HepG2 (cell line): ENCODE results near the gene TTC22.

Source experiments
- AKAP8 ChIP-seq: sonication (generic); formaldehyde crosslinking; IDR thresholded peaks from 2 replicates; pipeline ENCODE4 v1.5.1; 2020; ENCODE audit warnings: mild to moderate bottlenecking, missing genetic modification reagents
- ATF3 ChIP-seq: sonication (generic); formaldehyde crosslinking; IDR thresholded peaks from 2 replicates; pipeline ENCODE4 v1.4.0; 2020; ENCODE audit warnings: missing genetic modification reagents
- BRCA1 ChIP-seq: sonication (generic); formaldehyde crosslinking; IDR thresholded peaks from 2 replicates; pipeline ENCODE4 v1.4.0; 2020; ENCODE audit warnings: missing genetic modification reagents
- CTCF ChIP-seq: sonication (generic); formaldehyde crosslinking; IDR thresholded peaks from 2 replicates; pipeline ENCODE4 v1.5.0; 2020; ENCODE audit warnings: mild to moderate bottlenecking, missing genetic modification reagents, moderate library complexity
- E2F5 ChIP-seq: sonication (generic); formaldehyde crosslinking; conservative IDR thresholded peaks from 2 replicates; pipeline ENCODE4 v1.4.0; 2020; ENCODE audit warnings: missing genetic modification reagents
- EP300 ChIP-seq, 3 experiments: sonication (generic) in 1 of 3; formaldehyde crosslinking in 1 of 3; IDR thresholded peaks; 2 replicates each; pipeline versions ENCODE4 v1.5.1 to v1.6.1; 2011 to 2020; ENCODE audit warnings: low read depth in 2 of 3, low read length in 2 of 3, borderline replicate concordance in 1 of 3, improper control_type of control experiment in 1 of 3, mild to moderate bottlenecking in 1 of 3, missing genetic modification reagents in 1 of 3, moderate library complexity in 1 of 3
- FOXO4 ChIP-seq: sonication (generic); formaldehyde crosslinking; conservative IDR thresholded peaks from 2 replicates; pipeline ENCODE4 v1.8.1; 2023; ENCODE audit warnings: missing genetic modification reagents

DNA sequence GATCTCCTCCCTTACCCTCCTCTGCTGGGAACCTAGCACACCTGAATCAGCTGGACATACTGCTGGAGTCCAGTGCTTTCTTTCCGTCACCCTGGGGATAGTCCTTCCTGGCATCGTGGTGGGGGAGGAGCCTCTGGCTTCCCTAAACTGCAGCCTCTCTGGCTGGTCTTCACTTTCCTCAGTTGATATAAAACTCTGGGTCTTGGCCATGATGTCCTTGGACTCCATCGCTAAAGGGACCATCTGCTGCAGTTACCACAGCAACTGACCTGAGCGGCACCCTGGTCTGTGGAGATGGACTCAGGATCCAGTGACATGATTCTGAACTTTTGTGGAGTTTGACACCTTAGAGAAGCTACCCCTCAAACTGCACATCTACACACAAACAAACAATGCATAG is 59.6 kb downstream of the TTC22 start:
- TF ChIP-seq BRCA1 (no peak), FOXO4 (CRISPR knock-in tag) (no peak), ATF3 (no peak), CTCF (no peak), AKAP8 (CRISPR knock-in tag) (no peak), EP300 (IDR thresholded peaks at IDR 0.05; ENCODE audit: low read depth in 2 of 2, low read length in 2 of 2) (no peak), EP300 (CRISPR knock-in tag; IDR thresholded peaks at IDR 0.05; ENCODE audit: borderline replicate concordance) (no peak), E2F5 (CRISPR knock-in tag) (no peak)
